ENCODE measurements around the gene UBE2A. TPM values are rescaled to one million over a fixed set of nuclear protein-coding genes. Genes with fewer than 3 reads are reported as not detected.

The UBE2A gene
- total RNA-seq: 29.3 and 49.1 TPM in 2 replicates

DNA sequence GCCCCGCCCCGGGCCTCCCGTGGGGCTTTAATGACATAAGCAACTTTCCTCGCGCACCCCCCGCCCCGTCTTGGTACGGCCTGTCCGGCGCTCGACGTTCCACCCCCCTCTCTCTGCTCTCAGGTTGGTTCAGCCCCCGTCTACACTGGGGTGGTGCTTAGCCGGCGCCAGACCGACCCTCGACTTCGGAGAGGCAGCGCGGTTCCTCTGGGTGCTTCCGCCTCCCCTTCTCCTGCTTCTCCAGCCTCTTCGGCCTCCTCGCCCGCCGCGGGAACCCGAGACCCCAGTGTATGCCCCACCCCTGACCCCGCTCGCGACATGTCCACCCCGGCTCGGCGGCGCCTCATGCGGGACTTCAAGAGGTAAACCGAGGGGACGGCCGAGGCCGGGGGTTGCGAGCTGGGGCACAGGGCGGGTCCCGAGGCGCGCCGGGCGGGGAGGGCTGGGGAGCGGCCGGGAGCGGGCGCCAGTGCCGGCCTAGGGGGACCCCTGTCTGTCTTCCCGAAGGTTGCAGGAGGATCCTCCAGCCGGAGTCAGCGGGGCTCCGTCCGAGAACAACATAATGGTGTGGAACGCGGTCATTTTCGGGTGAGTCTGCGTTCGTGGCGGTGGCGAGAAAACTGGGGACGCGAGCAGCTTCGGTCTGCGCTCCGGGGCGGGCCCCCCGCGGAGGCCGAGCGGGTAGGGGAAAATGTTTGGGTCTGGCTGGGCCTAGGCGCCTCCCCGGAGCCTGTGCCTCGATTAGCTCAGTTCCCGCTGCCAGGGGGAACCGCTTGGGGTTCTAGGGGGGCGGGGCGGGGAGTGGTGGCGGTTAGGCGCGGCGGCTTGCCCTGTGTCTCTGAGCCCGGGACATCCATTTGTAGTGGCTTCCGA is at the start of gene UBE2A:
Gene UBE2A, plus strand, starts transcription at position 170 of the 873 bp plus-strand sequence. Its CDS starts 149 bp downstream, at position 319.

GRCh38 chrX:119565107-119565663 is 9.2 kb upstream of the UBE2A start, which contains the start of gene STEEP1:
STEEP1 (minus strand) TSS chrX:119565409; CDS start chrX:119565355, 54 bp downstream.

GRCh38 chrX:119606280-119607017 is 32.1 kb downstream of the UBE2A start, which contains the start of gene NKRF:
NKRF (minus strand) TSS chrX:119606424.

Other genes with a start within 250 kb of the UBE2A start
- 13.8 and 22.4 TPM in 2 replicates for gene SLC25A43, start 175.2 kb upstream of the UBE2A start, total RNA-seq
- gene SLC25A5, start 106.1 kb upstream of the UBE2A start, total RNA-seq: 354 and 544 TPM in 2 replicates
- gene STEEP1, start 9.2 kb upstream of the UBE2A start, total RNA-seq: 15.8 and 16.4 TPM in 2 replicates
- 6.3 and 11.7 TPM in 2 replicates for gene NKRF, start 31.9 kb downstream of the UBE2A start, total RNA-seq
- 24.0 and 38.0 TPM in 2 replicates for gene SEPTIN6, start 118.6 kb downstream of the UBE2A start, total RNA-seq
- not detected in 2 replicates for gene SOWAHD, start 184.0 kb downstream of the UBE2A start, total RNA-seq
- gene RPL39, start 217.1 kb downstream of the UBE2A start, total RNA-seq: 6,263 and 8,116 TPM in 2 replicates